Neural progenitor cell (in vitro differentiated cells): ENCODE data around the gene RASGRP2.

ENCODE experiments used
- CTCF ChIP-seq: fragments of 200-600 bp; sonication (generic); IDR thresholded peaks from 2 replicates; pipeline ENCODE4 v1.5.1; 2017; ENCODE audit warnings: antibody characterized with exemption, mild to moderate bottlenecking
- EZH2 ChIP-seq: fragments of 200-600 bp; sonication (generic); IDR thresholded peaks from 2 replicates; pipeline ENCODE4 v1.6.1; 2017; ENCODE audit warnings: antibody characterized with exemption, mild to moderate bottlenecking, moderate library complexity
- EZH2phosphoT487 ChIP-seq: fragments of 200-600 bp; sonication (generic); IDR thresholded peaks from 2 replicates; pipeline ENCODE4 v1.6.1; 2017; ENCODE audit warnings: antibody characterized with exemption

GRCh38 chr11:64762674-64763525 lies 19.0 kb upstream of the RASGRP2 start:
- TF ChIP-seq EZH2: no peak
- TF ChIP-seq CTCF: no peak
- TF ChIP-seq EZH2phosphoT487: no peak
